ENCODE measurements around the gene ITPKC.
"Not testable (repeated sequence)": the region's sequence is repeated elsewhere in the genome, so short reads cannot be mapped to it uniquely, and the experiment has no call there.

The ITPKC gene

GRCh38 chr19:40726279-40726678, 9.4 kb downstream of the ITPKC start:
- DNase-seq (ENCODE audit: low read depth): no peak
- TF ChIP-seq CTCF (IDR thresholded peaks at IDR 0.05; ENCODE audit: control insufficient read depth, insufficient read depth, low read depth, low read length, missing control alignments): no peak

GRCh38 chr19:40730065-40730464, 13.2 kb downstream of the ITPKC start:
- not testable (repeated sequence) for DNase-seq (ENCODE audit: low read depth); H3K4me3 ChIP-seq (ENCODE audit: control insufficient read depth, low read depth, low read length)

More at GRCh38 chr19:40726279-40726678, 9.4 kb downstream of the ITPKC start:
- H3K4me3 ChIP-seq (ENCODE audit: control insufficient read depth, low read depth, low read length): no peak overlapping the region

- DNase-seq (ENCODE audit: low read depth); H3K4me3 ChIP-seq (ENCODE audit: control insufficient read depth, low read depth, low read length): not testable (repeated sequence)
Observed at GRCh38 chr19:40732304-40732703, 15.4 kb downstream of the ITPKC start.

GRCh38 chr19:40733149-40733548, 16.2 kb downstream of the ITPKC start:
- DNase-seq (ENCODE audit: low read depth): no peak
- H3K4me3 ChIP-seq (ENCODE audit: control insufficient read depth, low read depth, low read length): no peak overlapping the region
- no peak for TF ChIP-seq CTCF (IDR thresholded peaks at IDR 0.05; ENCODE audit: control insufficient read depth, insufficient read depth, low read depth, low read length, missing control alignments)

- no peak for TF ChIP-seq CTCF (IDR thresholded peaks at IDR 0.05; ENCODE audit: control insufficient read depth, insufficient read depth, low read depth, low read length, missing control alignments)
- no peak for DNase-seq (ENCODE audit: low read depth)
- H3K4me3 ChIP-seq (ENCODE audit: control insufficient read depth, low read depth, low read length): no peak overlapping the region
Observed at GRCh38 chr19:40735013-40735771, 18.3 kb downstream of the ITPKC start.

- H3K4me3 ChIP-seq (ENCODE audit: control insufficient read depth, low read depth, low read length): no peak overlapping the region
- TF ChIP-seq CTCF (IDR thresholded peaks at IDR 0.05; ENCODE audit: control insufficient read depth, insufficient read depth, low read depth, low read length, missing control alignments): no peak
- no peak for DNase-seq (ENCODE audit: low read depth)
Observed at GRCh38 chr19:40736661-40737060, 19.7 kb downstream of the ITPKC start.

- no peak for TF ChIP-seq CTCF (IDR thresholded peaks at IDR 0.05; ENCODE audit: control insufficient read depth, insufficient read depth, low read depth, low read length, missing control alignments)
- DNase-seq (ENCODE audit: low read depth): no peak
- no peak overlapping the region for H3K4me3 ChIP-seq (ENCODE audit: control insufficient read depth, low read depth, low read length)
Observed at GRCh38 chr19:40737102-40737644, 20.3 kb downstream of the ITPKC start.
